Measurements from ENCODE around the gene ZDBF2.
"Not testable (repeated sequence)": the region's sequence is repeated elsewhere in the genome, so short reads cannot be mapped to it uniquely, and the experiment has no call there.

The ZDBF2 gene

DNA sequence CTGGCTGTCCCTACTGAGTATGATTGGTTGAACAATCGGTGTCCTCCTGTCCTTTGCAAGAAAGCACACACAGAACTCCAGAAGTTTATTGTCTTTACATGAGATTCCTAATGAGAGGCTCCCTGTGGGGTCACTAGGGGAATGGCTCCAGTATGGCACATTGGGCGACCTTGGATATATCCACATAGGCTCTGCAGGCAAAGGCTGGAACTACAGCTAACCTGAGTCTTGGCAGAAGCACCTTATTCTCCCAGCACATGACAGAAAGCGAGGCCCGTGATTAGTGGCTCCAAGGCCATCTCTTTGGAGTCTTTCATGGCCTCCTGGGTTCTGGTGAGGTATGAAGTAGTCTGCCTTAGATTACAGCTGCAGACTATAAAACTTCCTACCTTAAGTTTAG, 49.0 kb downstream of the ZDBF2 start:
- DNase-seq (ENCODE audit: low spot score), result no peak

DNA sequence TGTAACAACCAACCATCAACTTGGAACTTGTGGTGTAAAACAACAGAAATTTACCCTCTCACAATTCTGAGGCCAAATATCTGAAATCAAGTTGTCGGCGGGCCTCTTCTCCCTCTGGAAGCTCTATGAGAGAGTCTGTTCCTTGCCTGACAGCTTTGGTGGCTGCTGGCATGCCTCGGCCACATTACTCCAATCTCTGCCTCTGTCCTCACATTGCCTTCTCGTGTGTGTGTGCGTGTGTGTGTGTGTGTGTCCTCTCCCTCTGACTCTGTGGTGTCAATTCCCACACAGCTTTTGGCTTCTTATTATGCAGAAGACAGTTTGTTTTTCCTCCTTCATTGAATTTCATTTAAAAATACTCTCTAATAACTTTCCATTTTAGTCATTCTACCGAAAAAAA, 50.4 kb downstream of the ZDBF2 start:
- no peak for DNase-seq (ENCODE audit: low spot score)

DNA sequence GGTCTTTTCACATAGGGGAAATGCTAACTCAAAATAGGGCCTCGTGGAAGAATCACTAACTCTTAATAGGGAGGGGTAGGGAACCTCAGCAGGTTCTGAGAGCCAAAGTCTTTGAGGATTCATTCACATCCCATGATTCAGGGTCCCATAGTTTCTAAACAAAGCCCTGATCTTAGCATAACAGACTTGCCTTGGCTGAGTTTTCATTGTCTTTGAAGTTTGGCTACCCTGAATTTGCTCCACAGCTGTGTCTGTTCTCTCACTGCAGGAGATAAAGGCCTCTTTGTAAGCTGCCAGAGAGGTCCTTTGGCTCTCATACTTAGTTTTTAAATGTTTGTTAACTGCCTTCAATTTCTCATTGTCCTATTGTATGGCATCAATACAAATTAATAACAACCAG, 54.5 kb downstream of the ZDBF2 start:
- DNase-seq (ENCODE audit: low spot score), result no peak

DNA sequence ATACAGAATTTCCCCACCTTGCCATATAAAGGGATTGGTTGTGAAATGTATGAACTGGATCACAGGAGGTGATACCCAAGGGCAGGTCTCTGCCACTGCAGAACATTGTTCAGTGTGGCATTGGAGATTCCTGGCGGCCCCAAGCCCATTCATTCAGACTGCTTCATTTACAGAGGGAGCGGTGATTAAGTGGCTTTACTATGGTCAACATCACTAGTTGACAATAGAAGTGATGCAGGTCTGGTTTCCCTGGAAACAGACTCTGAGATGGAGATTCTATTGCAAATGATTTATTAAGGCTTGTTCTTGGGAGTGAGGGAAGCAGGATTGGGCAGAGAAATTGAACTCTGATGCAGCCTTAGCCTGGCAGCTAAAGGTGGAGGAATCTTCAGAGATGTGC, 62.4 kb downstream of the ZDBF2 start:
- no peak for DNase-seq (ENCODE audit: low spot score)

DNA sequence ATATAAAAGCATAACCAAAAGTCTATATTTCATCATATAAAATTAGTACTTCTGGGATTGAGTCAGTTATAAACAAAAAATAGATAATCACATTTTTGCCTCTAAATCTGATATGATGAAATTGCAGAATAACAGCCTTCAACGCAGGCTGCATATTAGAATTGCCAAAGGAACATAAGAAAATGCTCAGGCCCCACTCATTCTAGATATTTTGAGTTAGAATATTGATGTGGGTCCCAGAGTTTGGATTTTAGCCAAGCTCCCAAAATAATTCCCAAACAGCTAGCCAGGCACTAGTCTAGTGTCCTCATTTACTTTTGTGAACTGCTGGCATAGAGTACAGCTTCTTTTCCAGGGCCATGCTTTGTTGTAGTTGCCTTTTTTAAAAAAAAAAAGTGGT, 63.5 kb downstream of the ZDBF2 start:
- DNase-seq (ENCODE audit: low spot score), result no peak

DNA sequence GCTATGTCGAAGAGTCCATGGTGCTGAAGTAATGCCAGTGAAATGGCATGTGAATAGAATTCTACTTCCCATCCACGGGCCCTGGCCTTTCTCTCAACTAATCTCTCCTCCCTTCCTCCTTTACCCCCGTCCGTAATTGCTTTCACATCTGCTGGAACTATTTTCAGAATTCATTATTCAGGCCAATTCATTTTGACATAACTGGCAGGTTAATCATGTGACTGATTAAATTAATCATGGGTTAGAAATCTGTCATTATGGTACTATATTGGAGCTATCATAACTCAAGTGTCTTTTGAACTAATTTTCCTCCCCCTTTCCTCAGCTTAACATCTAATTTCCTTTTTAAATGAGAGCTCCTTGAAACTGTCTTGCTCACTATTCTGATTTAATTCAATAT, 66.9 kb downstream of the ZDBF2 start:
- no peak for DNase-seq (ENCODE audit: low spot score)

DNA sequence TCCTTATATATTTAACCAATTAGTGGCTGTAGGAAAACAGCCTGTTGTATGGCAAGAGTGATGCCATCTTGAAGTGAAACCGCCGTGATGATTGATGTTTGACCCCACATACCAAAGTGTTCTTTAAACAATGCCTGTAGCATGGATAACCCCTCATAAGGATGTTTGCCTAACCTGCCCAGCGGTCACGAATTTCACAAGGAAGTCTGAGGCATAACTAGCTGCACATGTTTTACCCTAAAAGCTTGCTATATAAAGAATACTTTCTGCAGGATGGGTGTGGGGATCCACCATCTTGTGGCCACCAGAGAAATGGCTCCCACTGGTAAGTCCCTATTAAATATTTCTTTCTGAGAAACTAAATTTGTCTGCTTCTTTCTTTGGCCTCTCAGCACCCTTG, 68.7 kb downstream of the ZDBF2 start:
- no peak for DNase-seq (ENCODE audit: low spot score)

DNA sequence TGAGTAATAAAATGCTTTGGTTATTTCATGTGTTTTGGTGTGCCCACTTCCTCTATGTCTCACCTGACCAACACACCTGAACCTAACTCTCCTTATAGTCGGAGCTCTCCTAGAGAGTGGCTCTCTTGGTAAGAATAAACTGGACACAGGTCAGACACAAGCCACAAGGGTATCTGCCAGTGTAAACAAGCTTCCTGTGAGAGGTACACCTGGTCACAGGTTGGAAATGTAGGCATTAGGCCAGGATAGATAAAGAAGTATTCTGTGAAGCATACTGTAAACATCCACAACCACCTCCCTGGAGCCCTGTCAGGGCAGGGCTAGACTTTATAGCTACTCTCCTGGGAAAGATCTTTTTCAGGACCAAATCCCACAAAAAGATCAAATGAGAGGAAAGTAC, 69.4 kb downstream of the ZDBF2 start:
- no peak for DNase-seq (ENCODE audit: low spot score)

DNA sequence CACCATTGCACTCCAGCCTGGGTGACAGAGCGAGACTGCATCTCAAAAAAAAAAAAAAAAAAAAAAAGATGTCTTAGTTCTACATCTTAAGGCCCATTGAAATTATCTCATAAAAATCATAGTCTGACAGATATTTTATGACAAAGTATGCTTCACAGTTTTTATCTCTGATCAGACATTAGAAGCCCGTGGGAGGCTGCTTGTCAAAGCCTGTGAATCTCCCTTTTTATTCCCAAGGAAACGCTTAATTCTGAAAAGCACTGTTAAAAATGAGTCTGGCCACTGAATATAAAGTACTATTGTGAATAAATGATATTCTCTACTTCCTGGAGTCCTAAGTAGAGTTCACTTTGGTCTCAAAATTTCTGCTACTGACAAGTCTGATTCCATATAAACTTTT, 71.1 kb downstream of the ZDBF2 start:
- DNase-seq (ENCODE audit: low spot score), result no peak

DNA sequence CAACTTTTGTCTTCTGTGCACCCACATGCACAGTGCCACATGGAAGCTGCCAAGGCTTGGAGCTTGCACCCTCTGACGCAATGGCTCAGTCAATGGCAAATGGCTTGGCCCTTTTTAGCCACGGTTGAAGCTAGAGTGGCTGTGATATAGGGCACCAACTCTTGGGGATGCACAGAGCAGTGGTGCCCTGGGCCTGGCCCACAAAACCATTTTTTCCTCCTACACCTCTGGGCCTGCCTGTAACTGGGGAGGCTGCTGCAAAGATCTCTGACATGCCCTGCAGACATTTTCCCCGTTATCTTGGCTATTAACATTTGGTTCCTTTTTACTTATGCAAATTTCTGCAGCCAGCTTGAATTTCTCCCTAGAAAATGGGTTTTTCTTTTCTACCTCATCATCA, 74.9 kb downstream of the ZDBF2 start:
- DNase-seq (ENCODE audit: low spot score), result no peak

DNA sequence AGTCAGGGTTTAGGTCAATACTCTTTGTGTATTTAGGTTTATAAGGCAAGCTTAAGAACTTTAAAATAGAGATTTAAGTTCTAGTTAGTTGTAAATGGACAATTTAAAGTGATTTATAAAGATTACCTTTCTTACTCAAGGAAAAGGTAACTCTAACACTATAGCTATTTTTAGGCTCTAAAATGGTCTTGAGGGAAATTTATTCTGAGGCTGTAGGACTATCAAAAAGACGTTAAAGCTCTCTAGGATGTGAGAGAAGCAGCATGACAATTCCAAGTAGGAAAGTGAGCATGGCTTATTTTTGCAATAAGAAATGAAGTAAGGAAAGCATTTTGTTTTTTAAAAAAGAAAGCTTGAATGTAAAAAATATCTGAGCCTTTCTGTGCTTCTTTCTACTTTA, 78.1 kb downstream of the ZDBF2 start:
- DNase-seq (ENCODE audit: low spot score), result no peak

DNA sequence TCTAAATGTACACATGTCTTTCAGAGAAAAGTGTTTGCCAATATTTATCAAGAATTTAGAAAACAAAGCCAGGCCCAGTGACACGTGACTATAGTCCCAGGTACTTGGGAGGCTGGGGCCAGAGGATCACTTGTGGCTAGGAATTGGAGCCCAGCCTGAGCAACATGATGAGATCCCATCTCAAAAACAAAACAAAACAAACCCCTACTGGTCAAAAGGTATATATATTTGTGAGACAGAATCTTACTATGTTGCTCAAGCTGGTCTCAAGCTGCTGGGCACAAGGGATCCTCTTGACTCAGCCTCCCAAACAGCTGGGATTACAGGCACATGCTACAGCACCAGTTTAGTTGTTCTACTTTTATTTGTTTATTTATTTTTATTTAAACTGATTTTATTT, 79.2 kb downstream of the ZDBF2 start:
- no peak for DNase-seq (ENCODE audit: low spot score)

DNA sequence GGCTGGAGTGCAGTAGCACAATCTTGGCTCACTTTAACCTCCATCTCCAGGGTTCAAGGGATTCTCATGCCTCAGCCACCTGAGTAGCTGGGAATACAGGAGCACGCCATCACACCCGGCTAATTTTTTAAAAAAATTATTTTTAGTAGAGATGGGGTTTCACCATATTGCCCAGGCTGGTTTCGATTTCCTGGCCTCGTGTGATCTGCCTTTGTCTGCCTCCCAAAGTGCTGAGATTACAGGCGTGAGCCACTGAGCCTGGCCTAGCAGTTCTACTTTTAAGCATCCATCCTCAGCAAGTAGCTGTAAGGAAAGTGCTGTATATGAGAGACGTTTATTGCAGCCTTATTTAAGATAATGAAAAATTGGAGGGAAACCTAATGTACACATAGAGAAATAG, 79.7 kb downstream of the ZDBF2 start:
- DNase-seq (ENCODE audit: low spot score), result no peak

DNA sequence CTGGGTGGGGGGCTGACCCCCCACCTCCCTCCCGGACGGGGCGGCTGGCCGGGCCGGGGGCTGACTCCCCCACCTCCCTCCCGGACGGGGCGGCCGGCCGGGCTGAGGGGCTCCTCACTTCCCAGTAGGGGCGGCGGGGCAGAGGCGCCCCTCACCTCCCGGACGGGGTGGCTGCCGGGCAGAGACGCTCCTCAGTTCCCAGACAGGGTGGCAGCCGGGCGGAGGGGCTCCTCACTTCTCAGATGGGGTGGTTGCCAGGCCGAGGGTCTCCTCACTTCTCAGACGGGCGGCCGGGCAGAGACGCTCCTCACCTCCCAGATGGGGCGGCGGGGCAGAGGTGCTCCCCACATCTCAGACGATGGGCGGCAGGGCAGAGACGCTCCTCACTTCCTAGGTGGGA, 82.4 kb downstream of the ZDBF2 start:
- DNase-seq (ENCODE audit: low spot score), result not testable (repeated sequence)

DNA sequence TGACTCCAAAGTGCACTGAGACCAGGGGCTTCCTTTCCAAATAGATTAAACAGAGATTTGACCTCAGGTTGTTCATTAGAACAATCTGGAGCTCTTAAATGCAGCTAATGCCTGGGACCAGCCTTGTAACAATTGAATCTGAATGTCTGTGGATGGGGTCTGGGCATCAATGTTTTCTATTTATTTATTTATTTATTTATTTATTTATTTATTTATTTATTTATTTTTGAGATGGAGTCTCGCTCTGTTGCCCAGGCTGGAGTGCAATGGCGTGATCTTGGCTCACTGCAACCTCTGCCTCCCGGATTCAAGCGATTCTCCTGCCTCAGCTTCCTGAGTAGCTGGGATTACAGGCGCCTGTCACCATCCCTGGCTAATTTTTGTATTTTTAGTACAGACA, 86.4 kb downstream of the ZDBF2 start:
- not testable (repeated sequence) for DNase-seq (ENCODE audit: low spot score)

DNA sequence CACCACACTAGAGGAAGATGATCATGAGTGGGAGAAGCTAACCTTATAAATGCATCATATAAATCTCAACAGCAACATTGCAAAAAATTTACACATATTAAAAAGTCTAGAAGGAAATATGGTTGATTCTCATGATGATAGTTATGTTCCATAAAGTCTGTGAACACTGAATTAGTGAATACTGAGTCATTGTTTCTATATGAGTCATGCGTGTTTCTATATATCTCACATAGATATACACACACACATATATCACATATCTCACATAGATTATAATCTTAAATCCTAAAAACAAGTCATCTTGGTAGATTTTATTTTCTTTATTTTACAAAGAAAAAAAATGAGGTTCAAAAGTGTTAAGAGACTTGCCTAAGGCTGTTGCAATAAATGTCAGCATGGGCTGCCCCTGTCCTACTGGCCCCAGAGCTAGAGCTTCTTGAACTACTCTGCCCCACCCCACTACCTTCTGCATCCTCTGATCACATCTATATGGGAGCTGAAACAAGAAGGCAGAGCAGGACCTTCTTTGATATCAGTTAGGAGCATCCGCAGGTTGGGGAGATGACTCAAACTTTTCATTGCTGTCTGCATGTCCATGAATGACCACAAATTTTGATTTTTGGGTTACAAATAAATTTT, 87.1 kb downstream of the ZDBF2 start:
- no peak for DNase-seq (ENCODE audit: low spot score)
